GM21367 (cell line): ENCODE results near the gene CACNA1A.

Source experiments
- ATAC-seq: cut with Tn5 transposase; IDR thresholded peaks from one replicate; pipeline ENCODE4 v1.9.1; 2021; ENCODE audit not compliant: unreplicated experiment

CACNA1A gene

GRCh38 chr19:13314761-13315160 lies 191.5 kb downstream of the CACNA1A start:
- ATAC-seq, result no peak

GRCh38 chr19:13313875-13314274 lies 192.4 kb downstream of the CACNA1A start:
- no peak for ATAC-seq

- no peak for ATAC-seq
Observed at GRCh38 chr19:13309864-13310263, 196.4 kb downstream of the CACNA1A start.

- ATAC-seq, result no peak
Observed at GRCh38 chr19:13303381-13304129, 202.7 kb downstream of the CACNA1A start.

GRCh38 chr19:13302526-13303270 lies 203.6 kb downstream of the CACNA1A start:
- no peak for ATAC-seq

- ATAC-seq, result no peak
Observed at GRCh38 chr19:13301627-13302334, 204.5 kb downstream of the CACNA1A start.

- no peak for ATAC-seq
Observed at GRCh38 chr19:13300421-13301030, 205.8 kb downstream of the CACNA1A start.

- ATAC-seq, result no peak
Observed at GRCh38 chr19:13299838-13300237, 206.4 kb downstream of the CACNA1A start.

- no peak for ATAC-seq
Observed at GRCh38 chr19:13298565-13299481, 207.5 kb downstream of the CACNA1A start.

- ATAC-seq, result no peak
Observed at GRCh38 chr19:13297023-13297422, 209.3 kb downstream of the CACNA1A start.

GRCh38 chr19:13294812-13295567 lies 211.3 kb downstream of the CACNA1A start:
- no peak for ATAC-seq

GRCh38 chr19:13291913-13292312 lies 214.4 kb downstream of the CACNA1A start:
- ATAC-seq, result no peak

- no peak for ATAC-seq
Observed at GRCh38 chr19:13290741-13291140, 215.5 kb downstream of the CACNA1A start.

- ATAC-seq, result no peak
Observed at GRCh38 chr19:13289295-13289694, 217.0 kb downstream of the CACNA1A start.

GRCh38 chr19:13286195-13286985 lies 219.9 kb downstream of the CACNA1A start:
- ATAC-seq, result no peak

GRCh38 chr19:13284929-13285928 lies 221.1 kb downstream of the CACNA1A start:
- no peak for ATAC-seq

GRCh38 chr19:13283871-13284270 lies 222.4 kb downstream of the CACNA1A start:
- no peak for ATAC-seq
